Measurements from ENCODE around the gene ABCB9. TPM values are rescaled to one million over a fixed set of nuclear protein-coding genes. Genes with fewer than 3 reads are reported as not detected.

The ABCB9 gene
- total and polyA plus RNA-seq, 2 donors (not counting 1 experiment from before 2014, with no cell fraction given) = 2.1 to 3.7 TPM

DNA sequence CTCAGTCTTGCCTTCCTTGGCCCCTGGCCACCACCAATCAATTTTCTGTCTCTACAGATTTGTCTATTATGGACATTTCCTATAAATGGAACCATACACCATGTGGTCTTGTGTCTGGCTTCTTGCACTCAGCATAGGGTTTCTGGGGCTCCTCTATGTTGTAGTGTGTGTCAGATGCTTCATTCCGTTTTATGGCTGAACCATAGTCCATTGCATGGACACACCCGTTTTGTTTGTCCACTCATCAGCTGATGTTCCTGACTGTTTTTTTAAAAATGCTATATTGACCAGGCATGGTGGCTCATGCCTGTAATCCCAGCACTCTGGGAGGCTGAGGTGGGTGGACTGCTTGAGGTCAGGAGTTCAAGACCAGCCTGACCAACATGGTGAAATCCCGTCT lies 35.2 kb upstream of the ABCB9 start:
- H3K27ac Mint-ChIP-seq = no peak overlapping the region
- Histone ChIP-seq H3K4me2 (replicated peaks; ENCODE audit: low read depth, low read length, poor library complexity, severe bottlenecking) (no peak overlapping the region), H3K4me1 (ENCODE audit: control insufficient read depth in 2 of 2, insufficient read depth in 2 of 2, low read length in 2 of 2) (no peaks in the 10 kb centered on the region), H3K4me3 (ENCODE audit: control extremely low read depth in 1 of 5, extremely low read depth in 1 of 5, insufficient read depth in 1 of 5, low read depth in 2 of 5, low read length in 4 of 5) (no peak overlapping the region), H4K20me1 (ENCODE audit: control insufficient read depth, insufficient read depth, low read length, poor library complexity, severe bottlenecking) (no peaks in the 10 kb centered on the region), H3K9ac (ENCODE audit: low read length) (no peak overlapping the region), H3K9me3 (ENCODE audit: control extremely low read depth in 1 of 3, control insufficient read depth in 2 of 3, insufficient read depth in 1 of 3, low read length in 2 of 3) (no peaks in the 10 kb centered on the region), H3K36me3 (replicated peaks in 1 of 2; ENCODE audit: control extremely low read depth in 1 of 2, control insufficient read depth in 1 of 2, extremely low read depth in 1 of 2, insufficient read depth in 2 of 2, low read length in 1 of 2) (peaks cover 0 to 8% of the 10 kb centered on the region in 2 experiments), H2AFZ (ENCODE audit: insufficient read depth, low read depth, low read length, poor library complexity, severe bottlenecking) (no peak overlapping the region), H3K27me3 (replicated peaks in 1 of 4; ENCODE audit: control extremely low read depth in 1 of 4, control insufficient read depth in 3 of 4, insufficient read depth in 4 of 4, low read length in 3 of 4) (no peaks in the 10 kb centered on the region), H3K79me2 (ENCODE audit: control insufficient read depth, insufficient read depth, low read length) (no peaks in the 10 kb centered on the region), H3K27ac (ENCODE audit: low read length in 2 of 2) (no peak overlapping the region)
- TF ChIP-seq, protein P1, sequence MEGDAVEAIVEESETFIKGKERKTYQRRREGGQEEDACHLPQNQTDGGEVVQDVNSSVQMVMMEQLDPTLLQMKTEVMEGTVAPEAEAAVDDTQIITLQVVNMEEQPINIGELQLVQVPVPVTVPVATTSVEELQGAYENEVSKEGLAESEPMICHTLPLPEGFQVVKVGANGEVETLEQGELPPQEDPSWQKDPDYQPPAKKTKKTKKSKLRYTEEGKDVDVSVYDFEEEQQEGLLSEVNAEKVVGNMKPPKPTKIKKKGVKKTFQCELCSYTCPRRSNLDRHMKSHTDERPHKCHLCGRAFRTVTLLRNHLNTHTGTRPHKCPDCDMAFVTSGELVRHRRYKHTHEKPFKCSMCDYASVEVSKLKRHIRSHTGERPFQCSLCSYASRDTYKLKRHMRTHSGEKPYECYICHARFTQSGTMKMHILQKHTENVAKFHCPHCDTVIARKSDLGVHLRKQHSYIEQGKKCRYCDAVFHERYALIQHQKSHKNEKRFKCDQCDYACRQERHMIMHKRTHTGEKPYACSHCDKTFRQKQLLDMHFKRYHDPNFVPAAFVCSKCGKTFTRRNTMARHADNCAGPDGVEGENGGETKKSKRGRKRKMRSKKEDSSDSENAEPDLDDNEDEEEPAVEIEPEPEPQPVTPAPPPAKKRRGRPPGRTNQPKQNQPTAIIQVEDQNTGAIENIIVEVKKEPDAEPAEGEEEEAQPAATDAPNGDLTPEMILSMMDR (IDR thresholded peaks at IDR 0.05) = no peak
- no peak for TF ChIP-seq EZH2 (IDR thresholded peaks at IDR 0.05; ENCODE audit: borderline replicate concordance, insufficient read depth, low read depth, low read length, poor library complexity, severe bottlenecking)
- ChIA-PET POLR2A (no interaction called here), CTCF (interaction anchor here (1.1 kb wide), 1 partner anchor 142 kb away, joined by 3 read pairs; no protein-coding TSS in a partner anchor)
- H3K4me1 Mint-ChIP-seq = no peaks in the 10 kb centered on the region
- no peaks in the 10 kb centered on the region for H3K9me3 Mint-ChIP-seq (ENCODE audit: insufficient read depth)
- H3K27me3 Mint-ChIP-seq = no peaks in the 10 kb centered on the region
- intact Hi-C loops (cut with micrococcal nuclease) = no loop called here
- no peak overlapping the region for H3K4me3 Mint-ChIP-seq
- 100% methylated on average over 2 of the region's 3 CpGs for WGBS (ENCODE audit: insufficient coverage)
- DNase-seq = no peak
- ATAC-seq (ENCODE audit: low read depth) = no peak

DNA sequence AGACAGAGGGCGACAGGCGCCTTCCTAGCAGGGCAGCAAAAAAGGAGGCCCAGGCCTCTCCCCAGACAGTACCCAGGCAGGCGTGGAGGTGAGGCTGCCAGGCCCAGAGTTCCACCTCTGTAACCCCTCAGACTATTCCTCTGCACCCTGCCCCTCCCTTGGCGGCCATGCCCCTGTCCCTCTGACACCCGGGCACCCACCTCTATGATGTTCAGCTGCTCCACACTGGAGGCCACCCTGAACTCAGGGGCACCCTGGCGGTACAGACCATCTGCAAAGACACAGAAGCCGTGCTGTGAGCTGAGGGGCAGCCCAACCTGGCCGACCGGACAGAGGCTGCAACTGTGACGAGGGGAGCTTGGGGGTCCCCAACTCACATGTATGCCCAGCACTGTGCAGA lies 34.3 kb upstream of the ABCB9 start:
- no peaks in the 10 kb centered on the region for H3K27me3 ChIP-seq (replicated peaks in 1 of 4; ENCODE audit: control extremely low read depth in 1 of 4, control insufficient read depth in 3 of 4, insufficient read depth in 4 of 4, low read length in 3 of 4)
- intact Hi-C loops (cut with micrococcal nuclease) = no loop called here
- ATAC-seq (ENCODE audit: low read depth) (no peak), DNase-seq (no peak)
- ChIA-PET CTCF (no interaction called here), POLR2A (no interaction called here)
- H3K4me3 ChIP-seq (ENCODE audit: control extremely low read depth in 1 of 5, extremely low read depth in 1 of 5, insufficient read depth in 1 of 5, low read depth in 2 of 5, low read length in 4 of 5) = no peak overlapping the region
- WGBS (ENCODE audit: insufficient coverage) = 95% methylated on average over 10 of the region's 10 CpGs
- Mint-ChIP-seq H3K27me3 (no peaks in the 10 kb centered on the region), H3K9me3 (ENCODE audit: insufficient read depth) (no peaks in the 10 kb centered on the region), H3K4me1 (no peaks in the 10 kb centered on the region), H3K4me3 (no peak overlapping the region), H3K27ac (no peak overlapping the region)
- H3K27ac ChIP-seq (ENCODE audit: low read length in 2 of 2) = no peak overlapping the region
- H3K4me1 ChIP-seq (ENCODE audit: control insufficient read depth in 2 of 2, insufficient read depth in 2 of 2, low read length in 2 of 2) = no peaks in the 10 kb centered on the region
- H3K79me2 ChIP-seq (ENCODE audit: control insufficient read depth, insufficient read depth, low read length) = no peaks in the 10 kb centered on the region
- no peak for TF ChIP-seq EZH2 (IDR thresholded peaks at IDR 0.05; ENCODE audit: borderline replicate concordance, insufficient read depth, low read depth, low read length, poor library complexity, severe bottlenecking)
- TF ChIP-seq, protein P1 (IDR thresholded peaks at IDR 0.05) = no peak
- H3K9me3 ChIP-seq (ENCODE audit: control extremely low read depth in 1 of 3, control insufficient read depth in 2 of 3, insufficient read depth in 1 of 3, low read length in 2 of 3) = no peaks in the 10 kb centered on the region
- H3K4me2 ChIP-seq (replicated peaks; ENCODE audit: low read depth, low read length, poor library complexity, severe bottlenecking) = no peak overlapping the region
- H3K36me3 ChIP-seq (replicated peaks in 1 of 2; ENCODE audit: control extremely low read depth in 1 of 2, control insufficient read depth in 1 of 2, extremely low read depth in 1 of 2, insufficient read depth in 2 of 2, low read length in 1 of 2) = peaks cover 0 to 8% of the 10 kb centered on the region in 2 experiments
- no peak overlapping the region for H2AFZ ChIP-seq (ENCODE audit: insufficient read depth, low read depth, low read length, poor library complexity, severe bottlenecking)
- H3K9ac ChIP-seq (ENCODE audit: low read length) = no peak overlapping the region
- no peaks in the 10 kb centered on the region for H4K20me1 ChIP-seq (ENCODE audit: control insufficient read depth, insufficient read depth, low read length, poor library complexity, severe bottlenecking)

Data from B cell (primary cell).